OCI-M2 (cell line): Measurements from ENCODE around the gene NSMCE1.
"Not testable (repeated sequence)": the region's sequence is repeated elsewhere in the genome, so short reads cannot be mapped to it uniquely, and the experiment has no call there.

Experiments used
- DNase-seq: peaks from one replicate; lab custom pipeline; 2025; ENCODE audit not compliant: unreplicated experiment; lab: John Stamatoyannopoulos, UW

The NSMCE1 gene

GRCh38 chr16:27220120-27220519 lies 48.5 kb downstream of the NSMCE1 start:
- DNase-seq: no peak

GRCh38 chr16:27219161-27219560 lies 49.4 kb downstream of the NSMCE1 start:
- DNase-seq: no peak

GRCh38 chr16:27218756-27219155 lies 49.8 kb downstream of the NSMCE1 start:
- DNase-seq: no peak

GRCh38 chr16:27217256-27217655 lies 51.3 kb downstream of the NSMCE1 start:
- DNase-seq: no peak

GRCh38 chr16:27216297-27216885 lies 52.2 kb downstream of the NSMCE1 start:
- no peak for DNase-seq

- DNase-seq: no peak
Measured at GRCh38 chr16:27215660-27216059, 52.9 kb downstream of the NSMCE1 start.

- DNase-seq: no peak
Measured at GRCh38 chr16:27214084-27214961, 54.2 kb downstream of the NSMCE1 start.

- DNase-seq: no peak
Measured at GRCh38 chr16:27211026-27211425, 57.5 kb downstream of the NSMCE1 start.

GRCh38 chr16:27210174-27210573 lies 58.4 kb downstream of the NSMCE1 start:
- no peak for DNase-seq

GRCh38 chr16:27209591-27209990 lies 59.0 kb downstream of the NSMCE1 start:
- DNase-seq: no peak

- no peak for DNase-seq
Measured at GRCh38 chr16:27208796-27209195, 59.8 kb downstream of the NSMCE1 start.

- DNase-seq: no peak
Measured at GRCh38 chr16:27208081-27208680, 60.4 kb downstream of the NSMCE1 start.

- DNase-seq: not testable (repeated sequence)
Measured at GRCh38 chr16:27207121-27207520, 61.5 kb downstream of the NSMCE1 start.

GRCh38 chr16:27205423-27206065 lies 63.0 kb downstream of the NSMCE1 start:
- no peak for DNase-seq

- DNase-seq: no peak
Measured at GRCh38 chr16:27204312-27204915, 64.2 kb downstream of the NSMCE1 start.

- peak; percentile 97 for DNase-seq
Measured at GRCh38 chr16:27203507-27204311, 64.9 kb downstream of the NSMCE1 start, which contains the start of gene KDM8. TSS of gene KDM8 (plus strand) at chr16:27203526. CDS start at chr16:27210124, 6,598 bp downstream.

- no peak for DNase-seq
Measured at GRCh38 chr16:27202923-27203506, 65.6 kb downstream of the NSMCE1 start.

- DNase-seq: not testable (repeated sequence)
Measured at GRCh38 chr16:27200914-27201313, 67.7 kb downstream of the NSMCE1 start.

- no peak for DNase-seq
Measured at GRCh38 chr16:27199736-27200135, 68.8 kb downstream of the NSMCE1 start.

- DNase-seq: no peak
Measured at GRCh38 chr16:27199235-27199586, 69.4 kb downstream of the NSMCE1 start.
